Muscle of arm (tissue), 12 donors: ENCODE measurements around the gene SERGEF. TPM values are rescaled to one million over a fixed set of nuclear protein-coding genes. Genes with fewer than 3 reads are reported as not detected.

Experiments used
- DNase-seq: peaks from one replicate; pipeline ENCODE4 v3.0.0-alpha.2; 2013
- polyA plus RNA-seq, 12 donors: library from polyadenylated mRNA; unstranded; fragments of 120-200 nt; gene quantifications; one replicate each; pipeline ENCODE4 v1.2.1, GENCODE V29; 2013; ENCODE audit not compliant: insufficient read length in 12 of 12

The SERGEF gene
- polyA plus RNA-seq, 12 donors: 7.0 to 60.5 (median 12.0) TPM; not detected in 1

DNA sequence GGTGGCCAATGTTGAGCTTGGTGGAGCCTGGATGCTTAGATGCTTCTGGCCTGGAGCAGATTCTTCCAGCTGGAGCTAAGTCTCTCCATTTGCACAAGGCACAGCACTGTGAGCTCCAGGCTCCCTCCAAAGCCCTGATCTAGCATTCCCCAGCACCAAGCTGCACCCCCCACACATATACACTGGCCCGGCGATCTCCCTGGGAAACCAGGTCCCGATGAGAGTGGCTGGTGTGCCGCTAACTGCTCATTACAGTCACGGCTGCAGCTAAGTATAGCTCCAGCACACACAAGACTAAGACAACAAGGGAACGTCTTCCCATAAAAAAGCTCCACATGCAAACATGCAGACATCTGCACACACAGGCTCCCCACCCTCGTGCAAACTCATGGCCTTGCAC lies 260.7 kb downstream of the SERGEF start:
- no peak for DNase-seq

DNA sequence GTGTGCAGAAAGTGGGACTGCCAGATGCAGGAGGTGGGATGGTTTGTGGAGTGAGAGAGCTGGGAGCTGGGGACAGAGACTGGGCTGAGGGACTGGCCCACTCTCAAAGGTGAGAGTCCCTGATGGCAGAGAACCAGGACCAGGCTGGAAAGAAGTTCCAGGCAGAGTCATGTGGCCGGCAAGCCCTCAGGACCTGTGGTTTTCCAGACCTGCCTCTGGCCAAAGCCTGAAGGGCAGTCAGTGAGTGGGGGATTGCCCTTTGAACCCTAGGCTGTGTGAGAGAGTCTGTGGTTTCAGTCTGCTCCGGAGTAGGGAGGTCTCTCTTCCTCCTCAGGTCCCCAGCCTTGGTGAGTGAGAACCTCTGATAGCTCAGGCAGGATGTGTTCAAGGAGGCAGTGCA lies 261.3 kb downstream of the SERGEF start:
- DNase-seq: no peak

DNA sequence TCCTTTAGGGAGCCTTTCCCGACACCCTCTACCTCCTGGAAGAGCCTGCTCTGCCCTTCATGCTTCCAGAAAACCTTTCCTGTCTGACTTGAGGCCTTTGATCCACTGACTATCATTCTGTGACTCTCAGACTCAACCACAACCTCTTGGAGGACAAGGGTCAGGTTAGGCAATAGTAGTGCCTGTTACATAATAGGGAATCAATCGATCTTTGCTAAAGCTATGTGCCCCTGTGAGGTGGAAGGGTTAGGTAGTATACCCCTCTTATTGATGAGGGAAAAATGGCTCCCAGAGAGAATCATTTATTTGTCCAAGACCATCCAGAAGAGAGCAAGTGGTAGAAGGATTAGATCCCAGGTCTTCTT lies 262.1 kb downstream of the SERGEF start:
- DNase-seq: no peak

DNA sequence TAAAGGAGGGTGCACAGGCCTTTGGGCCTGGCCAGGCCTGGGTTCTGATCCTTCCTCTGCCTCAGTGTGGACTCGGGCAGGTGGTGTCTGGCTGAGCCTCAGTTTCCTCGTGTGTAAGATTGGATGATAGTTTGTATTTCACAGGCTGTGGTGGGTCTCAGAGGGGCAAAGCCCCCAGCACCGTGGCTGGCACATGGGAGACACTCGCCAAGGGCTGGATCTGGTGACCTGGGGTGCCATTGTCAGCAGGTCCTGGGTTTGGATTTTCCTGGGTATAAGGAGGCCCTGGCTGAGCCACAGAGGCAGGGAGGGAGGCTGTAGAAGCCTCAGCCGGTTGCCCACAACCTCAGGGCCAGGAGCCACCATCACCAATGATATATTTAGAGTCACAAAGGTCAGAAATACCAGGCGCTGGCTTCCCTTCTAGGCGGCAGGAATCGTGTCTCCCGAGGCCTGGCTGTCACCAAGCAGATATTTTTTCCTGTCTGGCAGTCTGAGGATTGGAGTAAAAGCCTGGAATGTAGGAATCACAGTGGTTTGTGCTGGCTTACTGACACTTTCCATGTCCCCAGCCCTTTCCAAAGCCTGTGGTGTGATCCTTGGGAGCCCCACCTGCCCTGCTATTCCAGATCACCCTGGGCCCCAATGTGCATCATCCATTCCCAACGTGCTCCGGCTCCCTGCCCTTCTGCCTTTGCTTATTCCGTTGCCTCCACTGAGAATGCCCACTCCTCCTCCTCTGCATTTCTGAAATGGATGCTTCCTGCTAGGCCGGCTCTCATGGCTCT lies 262.6 kb downstream of the SERGEF start:
- no peak for DNase-seq

DNA sequence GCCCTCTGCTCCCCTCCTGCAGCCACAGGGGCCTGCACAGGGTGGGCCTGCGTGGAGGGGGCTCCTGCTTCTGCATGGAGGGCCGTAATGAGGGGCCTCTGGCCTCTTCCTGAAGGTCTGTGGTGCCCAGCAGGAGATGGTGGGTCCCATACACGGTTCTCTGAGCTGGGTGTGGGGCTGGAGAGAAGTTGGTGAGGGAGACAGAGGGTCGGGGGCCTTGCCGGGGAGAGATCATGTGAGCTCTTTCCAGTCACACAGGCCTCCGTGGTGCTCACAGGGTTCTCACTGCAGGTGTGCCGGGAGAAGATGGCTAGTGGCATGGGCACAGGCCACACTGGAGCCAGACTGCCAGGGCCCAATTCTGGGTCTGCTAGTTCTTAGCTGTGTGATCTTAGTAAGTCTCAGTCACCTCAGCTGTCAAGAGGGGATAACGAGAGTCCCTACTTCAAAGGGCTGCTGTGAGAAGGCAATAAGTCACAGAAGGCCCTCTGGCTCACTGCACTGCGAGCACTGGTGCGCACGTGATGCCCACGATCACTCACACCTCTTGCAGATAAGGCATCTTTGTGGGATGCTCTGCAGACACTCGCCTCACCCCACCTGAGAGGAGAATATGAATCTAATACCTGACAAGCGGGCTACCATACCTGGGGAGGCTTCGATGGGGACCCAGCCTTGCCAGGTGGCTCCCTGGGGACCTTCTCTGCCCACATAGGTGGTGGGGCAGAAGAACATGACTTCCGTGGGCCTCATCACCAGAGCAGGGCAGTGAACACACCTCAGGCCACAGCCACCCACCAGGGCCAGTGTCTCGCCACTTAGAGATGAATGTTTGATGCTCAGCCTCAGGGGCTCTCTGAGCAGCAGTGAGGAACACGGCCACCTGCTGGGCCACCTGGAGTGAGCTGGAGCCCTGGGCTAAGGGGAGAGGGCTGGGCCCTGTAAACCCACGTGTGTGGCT lies 263.8 kb downstream of the SERGEF start:
- DNase-seq: no peak

DNA sequence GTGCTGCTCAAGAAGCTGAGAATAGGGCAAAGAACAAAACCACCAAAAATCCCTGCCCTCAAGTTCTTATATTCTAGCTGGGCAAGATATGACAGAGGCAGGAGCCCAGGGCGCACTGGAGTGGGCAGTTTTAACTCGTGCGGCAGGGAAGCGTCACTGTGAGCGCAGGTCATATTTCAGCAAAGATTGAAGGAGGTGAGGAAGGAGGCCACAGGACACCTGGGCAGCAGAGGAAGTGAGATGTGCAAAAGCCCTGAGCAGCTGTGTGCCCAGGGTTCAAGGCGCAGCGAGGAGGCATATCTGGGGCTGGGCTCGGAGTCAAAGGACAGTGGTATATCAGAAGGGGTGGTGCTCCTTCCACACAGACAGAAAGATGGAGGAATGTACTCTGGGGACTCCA lies 264.8 kb downstream of the SERGEF start:
- DNase-seq: no peak

DNA sequence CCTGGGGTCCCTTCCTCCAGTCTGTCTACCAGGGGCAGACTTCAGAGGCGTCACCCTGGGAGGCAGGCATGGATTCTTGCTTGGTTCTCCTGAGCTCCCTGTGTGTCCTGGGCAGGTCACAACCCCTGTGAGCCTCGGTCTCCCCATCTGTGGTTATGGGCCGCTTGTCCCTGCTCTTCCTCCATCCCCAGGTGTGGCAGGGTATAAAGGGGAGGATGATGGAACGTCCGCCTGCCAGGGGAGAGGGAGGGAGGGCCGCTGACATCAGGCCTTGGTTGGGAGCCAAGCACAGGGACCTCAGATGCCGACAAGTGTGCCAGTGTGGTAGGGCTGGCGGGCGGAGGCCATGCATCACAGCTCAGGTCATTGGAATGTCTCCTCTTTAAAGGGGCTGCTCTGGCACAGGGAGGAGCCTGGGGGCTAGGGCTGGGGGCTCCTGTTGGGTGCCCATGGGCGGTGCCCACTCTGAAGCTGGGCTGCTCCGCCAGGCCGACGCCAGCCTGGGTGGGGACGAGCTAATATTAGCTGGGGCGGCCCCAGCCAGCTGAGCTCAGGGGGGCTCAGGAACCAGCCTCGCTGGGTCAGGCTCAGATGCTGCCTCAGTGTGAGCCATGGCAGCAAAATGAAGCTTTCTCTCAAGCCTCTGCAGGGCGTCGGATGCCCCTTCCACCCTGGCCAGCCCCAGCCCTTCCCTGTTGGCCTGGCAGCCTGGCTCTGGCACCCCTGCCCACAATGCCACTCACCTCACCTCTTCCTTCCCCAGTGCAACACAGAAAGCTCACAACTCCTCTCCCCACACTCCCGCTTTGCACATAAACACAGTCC lies 265.5 kb downstream of the SERGEF start:
- DNase-seq: no peak

DNA sequence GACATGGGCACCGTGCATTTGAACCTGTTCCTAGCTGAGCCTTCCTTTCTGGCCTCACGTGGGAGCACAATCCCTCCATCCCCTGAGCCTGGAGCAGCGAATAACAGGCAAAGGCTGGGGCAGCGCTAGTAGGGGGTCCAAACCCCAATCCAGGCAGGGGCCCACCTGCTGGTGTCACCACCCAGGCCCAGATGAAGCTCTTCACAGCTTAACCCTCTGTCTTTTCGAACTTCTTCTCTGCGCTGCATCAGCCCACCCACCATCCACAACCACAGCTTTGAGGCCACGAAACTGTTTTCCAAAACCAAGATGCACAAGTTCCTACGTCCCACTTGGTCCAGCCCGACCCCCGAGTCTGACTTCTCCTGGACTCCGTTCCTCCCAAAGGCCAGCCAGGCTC lies 266.8 kb downstream of the SERGEF start:
- DNase-seq: no peak

DNA sequence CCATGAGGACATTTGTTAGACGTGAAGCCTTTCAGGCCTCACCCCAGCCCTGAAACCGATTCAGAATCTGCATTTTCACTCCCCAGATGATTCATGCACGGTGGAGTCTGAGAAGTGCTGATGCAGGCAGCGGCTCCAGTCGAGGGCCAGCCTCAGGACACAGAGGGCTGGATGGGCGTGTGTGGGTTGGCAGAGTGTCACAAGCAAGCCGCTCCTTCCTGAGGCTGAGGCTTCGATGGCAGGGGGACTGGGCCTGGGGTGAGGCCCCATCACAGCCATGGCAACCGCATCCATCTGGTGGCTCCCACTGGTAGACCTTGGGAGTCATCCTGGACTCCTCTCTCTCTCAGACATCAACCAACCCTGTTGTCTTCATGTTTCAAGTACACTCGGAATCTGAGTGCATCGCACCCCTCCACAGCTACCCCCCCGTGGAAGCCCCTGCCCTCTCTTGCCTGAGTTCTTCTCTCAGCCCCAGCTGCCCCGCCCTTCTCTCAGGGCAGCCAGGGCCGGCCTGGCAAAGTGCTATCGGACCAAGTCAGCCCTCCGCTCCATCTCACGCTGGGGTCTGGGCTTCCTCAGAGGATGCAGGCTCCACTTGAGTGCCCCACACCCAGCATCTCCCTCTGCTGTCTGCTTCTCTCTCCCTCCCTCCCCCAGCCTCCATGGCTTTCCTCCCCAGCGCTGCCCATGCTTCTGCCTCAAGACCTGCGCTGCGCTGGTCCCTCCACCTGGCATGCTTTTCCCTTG lies 267.6 kb downstream of the SERGEF start:
- no peak for DNase-seq

DNA sequence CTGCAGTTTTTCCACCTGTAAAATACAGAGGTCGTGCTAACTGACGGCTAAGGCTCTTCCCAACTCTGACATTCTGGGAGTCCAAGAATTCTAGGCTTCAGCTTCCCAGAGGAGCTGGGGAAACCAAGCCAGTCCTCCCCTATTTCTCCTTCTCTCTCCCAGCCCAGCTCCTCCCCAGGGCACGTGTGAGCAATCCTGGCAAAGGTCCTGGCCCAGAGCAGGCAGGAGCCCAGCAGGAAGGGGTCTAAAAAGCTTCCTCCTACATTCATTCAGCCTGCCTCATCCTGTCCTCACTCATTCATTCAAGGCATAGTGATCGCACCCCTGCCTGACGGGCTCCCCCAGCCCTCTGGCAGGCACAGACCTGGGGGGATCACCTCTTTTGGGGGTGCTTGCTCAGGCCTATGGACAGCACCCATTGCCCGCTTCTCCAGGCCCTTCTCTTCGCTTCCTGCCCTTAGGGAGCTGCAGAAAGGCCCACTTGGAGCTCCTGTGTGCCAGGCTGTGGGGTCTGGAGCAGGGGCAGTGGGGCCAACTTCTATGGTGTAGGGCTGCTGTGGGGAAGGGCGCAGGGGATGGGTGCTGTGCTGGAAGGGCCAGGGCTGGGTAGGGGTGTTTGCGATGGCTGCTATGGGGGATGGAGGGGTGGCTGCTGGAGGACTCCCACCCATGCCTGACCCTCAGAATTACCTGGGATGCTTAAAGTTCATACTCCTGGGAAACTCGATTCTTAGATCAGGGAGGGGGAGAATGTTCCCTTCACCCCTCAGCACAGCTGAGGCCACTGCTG lies 268.5 kb downstream of the SERGEF start:
- DNase-seq: no peak

DNA sequence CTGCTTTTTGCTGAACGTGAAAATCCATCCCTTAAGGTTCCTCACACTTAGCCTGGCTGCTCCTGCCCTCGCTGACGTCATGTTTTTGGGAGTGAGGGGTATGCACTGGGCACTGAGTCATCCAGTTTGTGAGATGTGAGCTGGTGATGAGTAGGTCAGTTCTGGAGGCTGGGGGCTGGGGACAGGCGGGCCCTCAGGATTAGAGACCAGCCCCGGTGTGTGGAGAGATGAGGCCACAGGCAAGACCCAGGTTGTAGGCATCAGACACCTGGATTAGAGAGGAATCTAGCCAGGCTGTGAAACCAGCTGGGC lies 269.1 kb downstream of the SERGEF start:
- no peak for DNase-seq

DNA sequence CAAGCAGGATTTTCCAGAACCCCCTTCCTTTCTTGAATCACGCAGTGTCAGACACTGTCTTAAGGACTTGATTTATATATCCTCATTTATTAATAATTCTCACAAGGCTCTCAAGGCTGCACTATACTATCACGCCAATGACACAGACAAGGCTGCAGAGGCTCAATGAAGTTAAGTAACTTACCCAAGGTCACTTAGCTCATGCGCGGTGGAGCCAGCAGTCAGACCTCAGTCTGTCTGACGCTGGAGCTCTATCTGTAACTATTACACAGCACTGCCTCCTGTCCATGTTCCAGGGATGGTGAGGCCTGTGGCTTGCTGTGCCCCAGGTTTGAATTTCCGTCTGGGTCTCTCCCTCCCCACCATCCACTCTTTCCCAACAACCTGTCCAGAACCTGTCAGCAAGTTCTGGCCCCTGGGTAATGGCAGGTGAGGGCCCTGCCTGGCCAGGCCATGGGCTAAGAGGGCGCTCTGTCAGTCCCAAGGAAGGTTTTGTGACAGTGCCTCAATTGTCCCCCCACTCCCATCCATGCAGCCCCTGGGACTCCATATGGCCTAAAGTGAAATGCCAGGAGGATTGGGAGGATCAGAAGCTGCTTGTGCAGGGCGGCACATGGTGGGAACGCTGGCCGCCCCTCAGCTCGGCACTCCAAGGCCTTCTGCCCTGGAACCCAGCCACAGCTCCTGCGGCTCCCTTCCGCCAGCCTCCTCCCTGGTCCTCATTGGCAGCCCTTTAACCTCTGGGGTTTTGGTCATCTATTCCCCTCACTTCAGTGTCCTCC lies 269.6 kb downstream of the SERGEF start:
- no peak for DNase-seq

DNA sequence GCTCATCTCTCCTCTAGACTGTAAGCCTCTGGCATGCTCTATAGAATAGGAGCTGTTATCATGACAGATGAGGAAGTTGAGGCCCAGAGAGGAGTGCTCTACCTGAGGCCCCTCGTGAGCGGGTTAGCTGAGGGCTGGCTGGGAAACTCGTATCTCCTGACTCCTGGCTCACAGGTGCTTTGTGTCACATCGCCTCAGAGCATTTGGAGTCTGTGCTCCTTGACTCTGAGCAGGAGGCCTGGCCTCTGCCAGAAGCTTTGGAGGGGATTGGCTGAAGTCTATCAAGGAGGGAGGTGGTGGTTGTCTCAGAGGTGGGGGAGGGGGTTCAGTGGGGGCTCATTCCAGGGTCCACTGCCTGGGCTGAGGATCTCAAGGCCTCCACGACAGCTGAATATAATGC lies 270.8 kb downstream of the SERGEF start:
- DNase-seq: no peak

DNA sequence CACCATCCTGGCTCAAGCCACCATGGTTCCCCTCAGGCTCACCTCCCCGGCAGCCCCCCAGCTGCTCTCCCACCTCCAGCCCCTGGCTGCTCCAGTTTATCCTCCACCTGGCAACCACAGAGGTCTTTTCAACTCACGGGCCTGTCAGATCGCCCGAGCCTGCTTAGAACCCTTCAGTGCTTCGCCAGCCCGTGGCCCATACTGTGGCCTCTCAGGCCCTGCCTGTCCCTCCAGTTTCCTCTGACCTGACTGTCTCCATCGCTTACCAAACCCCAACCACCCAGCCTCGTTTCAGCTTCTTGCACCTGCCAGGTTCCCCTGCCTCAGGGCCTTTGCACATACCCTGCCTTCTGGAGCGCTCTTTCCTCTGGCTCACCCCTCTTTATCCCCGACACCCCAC lies 271.4 kb downstream of the SERGEF start:
- no peak for DNase-seq

DNA sequence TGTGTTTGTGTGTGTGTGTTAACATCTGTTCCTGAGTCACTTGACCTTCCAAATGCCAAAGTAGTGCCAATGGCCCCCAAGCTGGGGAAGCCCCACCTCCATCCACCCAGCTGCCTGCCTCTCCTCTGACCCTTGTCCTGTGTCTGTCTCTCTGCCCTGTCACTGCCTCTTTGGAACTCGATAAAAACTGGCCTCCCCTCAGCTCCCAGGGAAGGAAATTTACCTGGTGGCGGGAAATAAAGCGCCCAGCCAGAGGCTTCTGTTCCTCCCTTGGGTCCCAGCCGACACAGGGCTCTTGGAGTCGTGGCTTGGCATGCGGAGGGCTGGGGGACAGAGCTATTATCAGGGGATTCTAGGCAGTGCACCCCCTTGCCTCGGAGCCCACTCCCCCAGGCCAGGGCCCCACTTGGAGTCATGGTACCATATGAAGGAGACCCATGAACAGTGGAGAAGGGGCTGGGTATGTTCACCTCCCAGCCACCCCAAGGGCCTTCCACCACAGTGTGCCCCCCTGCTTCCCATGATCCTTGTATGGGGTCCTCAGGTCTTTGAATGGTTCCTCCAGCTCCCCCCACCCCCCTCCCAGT lies 272.1 kb downstream of the SERGEF start:
- no peak for DNase-seq

DNA sequence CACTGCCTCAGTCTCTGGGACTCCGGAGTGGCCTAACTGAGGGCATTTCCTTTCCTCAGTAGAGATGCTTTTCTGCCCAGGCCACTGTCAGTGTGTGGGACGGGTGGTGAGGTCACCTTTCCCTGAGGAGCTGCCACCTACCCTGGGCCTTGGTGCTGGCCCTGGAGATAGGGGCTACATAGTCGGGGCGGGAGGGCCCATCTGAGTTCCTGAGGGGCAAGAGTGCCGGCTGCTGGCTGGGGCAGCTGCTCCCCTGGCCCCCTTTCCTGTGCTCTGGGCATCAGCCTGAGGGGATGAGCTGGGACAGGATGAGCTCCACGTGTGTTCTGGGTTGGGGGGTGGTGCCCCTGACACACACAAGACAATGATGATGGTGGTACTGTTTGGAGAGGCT lies 272.9 kb downstream of the SERGEF start:
- DNase-seq: no peak

DNA sequence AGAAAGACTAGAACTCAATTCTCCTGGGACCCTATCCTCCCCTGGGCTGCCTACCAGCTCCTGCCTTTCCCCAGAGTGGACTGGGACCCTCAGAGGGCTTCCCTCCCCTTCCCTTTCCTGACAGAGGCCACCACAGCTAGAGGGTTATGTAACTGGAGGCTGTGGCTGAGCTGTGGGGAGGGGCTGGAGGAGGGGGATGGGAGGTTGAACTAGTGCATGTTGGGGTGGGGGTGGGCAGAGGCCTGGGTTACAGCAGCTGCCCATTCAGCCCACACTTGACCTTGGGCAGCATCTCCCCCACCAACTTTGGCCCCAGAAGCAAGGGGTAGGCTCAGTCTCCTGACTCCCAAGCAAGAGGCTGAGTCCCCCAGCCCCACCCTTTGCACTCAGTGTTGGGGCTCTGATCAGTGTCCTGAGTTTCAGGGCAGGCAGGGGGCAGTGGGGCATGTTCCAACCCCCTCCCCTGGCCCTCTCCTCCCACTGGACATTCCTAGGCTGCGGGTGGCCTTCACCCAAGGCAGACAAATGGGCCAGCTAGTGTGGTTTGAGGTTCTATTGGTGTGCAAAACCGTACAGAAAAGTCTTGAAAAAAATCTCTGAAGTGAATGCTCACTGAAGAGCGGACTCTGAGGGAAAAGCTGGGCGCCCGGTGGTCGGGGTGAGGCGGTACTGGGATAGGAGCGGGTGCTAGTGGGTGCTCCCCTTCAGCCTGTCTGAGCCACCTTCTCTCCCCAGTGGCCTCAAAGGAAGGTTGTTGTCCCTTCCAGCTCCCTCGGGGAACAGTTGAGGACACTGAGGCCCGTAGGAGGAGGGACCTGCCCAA lies 274.5 kb downstream of the SERGEF start:
- DNase-seq: no peak
